Inferior parietal cortex (tissue), 1 donor: ENCODE results near the gene RPS10.

Experiments
- DNase-seq: peaks from one replicate; pipeline ENCODE4 v3.0.0-alpha.2; 2016; ENCODE audit errors: extremely low spot score

Gene RPS10

GRCh38 chr6:34370361-34370760 lies 55.5 kb downstream of the RPS10 start:
- DNase-seq = no peak

GRCh38 chr6:34369385-34369784 lies 56.5 kb downstream of the RPS10 start:
- no peak for DNase-seq
